Measurements from ENCODE around the gene KRTAP5-2. TPM values are rescaled to one million over a fixed set of nuclear protein-coding genes. Genes with fewer than 3 reads are reported as not detected.

The KRTAP5-2 gene
- total RNA-seq, 1 donor: not detected

- no peak for DNase-seq (ENCODE audit: low read depth)
- TF ChIP-seq CTCF (IDR thresholded peaks at IDR 0.05; ENCODE audit: insufficient read depth, low read depth, low read length): no peak
- no peak overlapping the region for H3K4me3 ChIP-seq (ENCODE audit: low read depth, low read length)
Measured at GRCh38 chr11:1553808-1554594, 44.1 kb downstream of the KRTAP5-2 start.

- no peak for TF ChIP-seq CTCF (IDR thresholded peaks at IDR 0.05; ENCODE audit: insufficient read depth, low read depth, low read length)
- no peak for DNase-seq (ENCODE audit: low read depth)
Measured at GRCh38 chr11:1549338-1550330, 48.5 kb downstream of the KRTAP5-2 start.

GRCh38 chr11:1548221-1549070, 49.6 kb downstream of the KRTAP5-2 start:
- H3K4me3 ChIP-seq (ENCODE audit: low read depth, low read length): no peak overlapping the region
- TF ChIP-seq CTCF (IDR thresholded peaks at IDR 0.05; ENCODE audit: insufficient read depth, low read depth, low read length): no peak
- DNase-seq (ENCODE audit: low read depth): peak; percentile 42

More at GRCh38 chr11:1549338-1550330, 48.5 kb downstream of the KRTAP5-2 start:
- no peak overlapping the region for H3K4me3 ChIP-seq (ENCODE audit: low read depth, low read length)

- no peak for TF ChIP-seq CTCF (IDR thresholded peaks at IDR 0.05; ENCODE audit: insufficient read depth, low read depth, low read length)
- no peak for DNase-seq (ENCODE audit: low read depth)
Measured at GRCh38 chr11:1547467-1548098, 50.5 kb downstream of the KRTAP5-2 start.

More at GRCh38 chr11:1547467-1548098, 50.5 kb downstream of the KRTAP5-2 start:
- no peak overlapping the region for H3K4me3 ChIP-seq (ENCODE audit: low read depth, low read length)

Other genes starting within 250 kb of the KRTAP5-2 start
- gene BRSK2, start 208.4 kb downstream of the KRTAP5-2 start, total RNA-seq: under 0.01 TPM in 2 replicates
- 16.1 and 16.8 TPM in 2 replicates for gene MOB2, start 111.5 kb downstream of the KRTAP5-2 start, total RNA-seq
- gene DUSP8, start 26.0 kb downstream of the KRTAP5-2 start, total RNA-seq: 0.64 and 0.86 TPM in 2 replicates
- gene KRTAP5-1, start 13.0 kb downstream of the KRTAP5-2 start, total RNA-seq: not detected in 2 replicates
- not detected in 2 replicates for gene KRTAP5-3, start 10.2 kb upstream of the KRTAP5-2 start, total RNA-seq
- not detected in 2 replicates for gene KRTAP5-4, start 23.8 kb upstream of the KRTAP5-2 start, total RNA-seq
- not detected in 2 replicates for gene KRTAP5-5, start 31.5 kb upstream of the KRTAP5-2 start, total RNA-seq
- not detected in 2 replicates for gene KRTAP5-6, start 98.9 kb upstream of the KRTAP5-2 start, total RNA-seq
- gene IFITM10, start 152.3 kb upstream of the KRTAP5-2 start, total RNA-seq: 0.32 and 0.43 TPM in 2 replicates
- 63.9 and 84.1 TPM in 2 replicates for gene CTSD, start 165.6 kb upstream of the KRTAP5-2 start, total RNA-seq
- gene SYT8, start 236.7 kb upstream of the KRTAP5-2 start, total RNA-seq: under 0.01 TPM in 1 of 2 replicates, not detected in the other
- not detected in 2 replicates for gene TNNI2, start 240.7 kb upstream of the KRTAP5-2 start, total RNA-seq